Measurements from ENCODE around the gene SAP30. TPM values are rescaled to one million over a fixed set of nuclear protein-coding genes. Genes with fewer than 3 reads are reported as not detected.

Gene SAP30
- total and polyA plus RNA-seq, 2 donors from 2014 or later, result 6.7 to 16.5 TPM

- peaks cover 0 to 2% (median 0%) of the 10 kb centered on the region in 3 donors for H3K9me3 ChIP-seq (ENCODE audit: control insufficient read depth in 2 of 3, insufficient read depth in 1 of 3, low read length in 3 of 3)
- DNase-seq (no peak), FAIRE-seq (no peak)
- intact Hi-C loops (cut with DNase I), result no loop called here
- H3K27ac ChIP-seq (ENCODE audit: low read depth in 2 of 2, low read length in 2 of 2), result no peak overlapping the region
- no peak overlapping the region for H3K9ac ChIP-seq (ENCODE audit: low read length in 3 of 3)
- no peaks in the 10 kb centered on the region for H3K27me3 ChIP-seq (ENCODE audit: control insufficient read depth, insufficient read depth, low read length)
- no peak for TF ChIP-seq CTCF (IDR thresholded peaks at IDR 0.05; ENCODE audit: borderline replicate concordance, extremely low read depth, insufficient read depth)
- H3K36me3 ChIP-seq (ENCODE audit: control insufficient read depth in 2 of 3, insufficient read depth in 3 of 3, low read length in 3 of 3), result no peaks in the 10 kb centered on the region
- H3K4me1 ChIP-seq (ENCODE audit: control insufficient read depth in 2 of 3, insufficient read depth in 2 of 3, low read depth in 1 of 3, low read length in 3 of 3), result no peaks in the 10 kb centered on the region
- H3K4me3 ChIP-seq (ENCODE audit: low read length in 3 of 3), result no peak overlapping the region
Measured at GRCh38 chr4:173426064-173426463, 55.3 kb downstream of the SAP30 start.

Other genes starting within 250 kb of the SAP30 start
- 25.6 TPM for gene GALNT7, start 202.1 kb upstream of the SAP30 start, total RNA-seq
- gene GALNT7, start 202.1 kb upstream of the SAP30 start, polyA plus RNA-seq (ENCODE audit: insufficient read depth, low read depth, low replicate concordance), result 3.8 TPM
- 76.8 TPM for gene HMGB2, start 36.6 kb upstream of the SAP30 start, total RNA-seq
- 41.8 TPM for gene HMGB2, start 36.6 kb upstream of the SAP30 start, polyA plus RNA-seq (ENCODE audit: insufficient read depth, low read depth, low replicate concordance)
- gene SCRG1, start 28.2 kb downstream of the SAP30 start, total RNA-seq, result 1.6 TPM
- gene SCRG1, start 28.2 kb downstream of the SAP30 start, polyA plus RNA-seq (ENCODE audit: insufficient read depth, low read depth, low replicate concordance), result 0.11 TPM
- gene HAND2, start 159.3 kb downstream of the SAP30 start, total RNA-seq, result 0.31 TPM
- not detected for gene HAND2, start 159.3 kb downstream of the SAP30 start, polyA plus RNA-seq (ENCODE audit: insufficient read depth, low read depth, low replicate concordance)